ENCODE data around the gene LGALS7. TPM values are rescaled to one million over a fixed set of nuclear protein-coding genes. Genes with fewer than 3 reads are reported as not detected.
"Not testable (repeated sequence)": the region's sequence is repeated elsewhere in the genome, so short reads cannot be mapped to it uniquely, and the experiment has no call there.

The LGALS7 gene
- total RNA-seq, 6 experiments from 2014 or later: not detected

- DNase-seq: no peak
- peaks cover 2% of the 10 kb centered on the region; the same call in 1 of the 2 replicates for H3K27me3 Mint-ChIP-seq (ENCODE audit: insufficient read depth)
- no peak for TF ChIP-seq CTCF (IDR thresholded peaks at IDR 0.05)
- no peak overlapping the region for H3K4me3 Mint-ChIP-seq
- peaks cover 8% of the 10 kb centered on the region for H3K4me1 Mint-ChIP-seq (ENCODE audit: low read depth)
- no peaks in the 10 kb centered on the region for H3K9me3 Mint-ChIP-seq
- no peaks in the 10 kb centered on the region for H3K36me3 Mint-ChIP-seq (ENCODE audit: low read depth)
- H3K27ac Mint-ChIP-seq: no peak overlapping the region
Observed at GRCh38 chr19:38793671-38794070, 20.4 kb upstream of the LGALS7 start.

- Mint-ChIP-seq H3K36me3 (ENCODE audit: low read depth) (no peaks in the 10 kb centered on the region), H3K27me3 (ENCODE audit: insufficient read depth) (peaks cover 2% of the 10 kb centered on the region; the same call in 1 of the 2 replicates), H3K9me3 (no peaks in the 10 kb centered on the region), H3K4me1 (ENCODE audit: low read depth) (peaks cover 8% of the 10 kb centered on the region), H3K27ac (peak overlapping the region; percentile 4; the same call in 1 of the 2 replicates), H3K4me3 (peak overlapping the region; percentile 18; the same call in 1 of the 2 replicates)
- peak; percentile 9 for DNase-seq
- TF ChIP-seq CTCF (IDR thresholded peaks at IDR 0.05): no peak
Observed at GRCh38 chr19:38793177-38793576, 19.9 kb upstream of the LGALS7 start.

GRCh38 chr19:38792250-38793111 is 19.2 kb upstream of the LGALS7 start:
- peak overlapping the region; percentile 18; the same call in 1 of the 2 replicates for H3K4me3 Mint-ChIP-seq
- DNase-seq: no peak
- H3K36me3 Mint-ChIP-seq (ENCODE audit: low read depth): no peaks in the 10 kb centered on the region
- H3K27ac Mint-ChIP-seq: no peak overlapping the region
- peak; percentile 43 for TF ChIP-seq CTCF (IDR thresholded peaks at IDR 0.05)
- peaks cover 3% of the 10 kb centered on the region; the same call in 1 of the 2 replicates for H3K27me3 Mint-ChIP-seq (ENCODE audit: insufficient read depth)
- no peaks in the 10 kb centered on the region for H3K9me3 Mint-ChIP-seq
- peaks cover 8% of the 10 kb centered on the region for H3K4me1 Mint-ChIP-seq (ENCODE audit: low read depth)

GRCh38 chr19:38791451-38792064 is 18.2 kb upstream of the LGALS7 start:
- not testable (repeated sequence) for H3K27ac Mint-ChIP-seq; H3K27me3 Mint-ChIP-seq (ENCODE audit: insufficient read depth); H3K4me1 Mint-ChIP-seq (ENCODE audit: low read depth); H3K4me3 Mint-ChIP-seq; H3K9me3 Mint-ChIP-seq; H3K36me3 Mint-ChIP-seq (ENCODE audit: low read depth); DNase-seq

GRCh38 chr19:38790507-38791403 is 17.4 kb upstream of the LGALS7 start:
- H3K27me3 Mint-ChIP-seq (ENCODE audit: insufficient read depth); H3K36me3 Mint-ChIP-seq (ENCODE audit: low read depth); H3K9me3 Mint-ChIP-seq; H3K4me1 Mint-ChIP-seq (ENCODE audit: low read depth); DNase-seq; H3K27ac Mint-ChIP-seq; H3K4me3 Mint-ChIP-seq: not testable (repeated sequence)

- H3K36me3 Mint-ChIP-seq (ENCODE audit: low read depth): no peaks in the 10 kb centered on the region
- no peak within 1 kb of the TSS for H3K27ac Mint-ChIP-seq
Observed at GRCh38 chr19:38788478-38789243, 15.3 kb upstream of the LGALS7 start, which contains the start of gene LGALS7B. LGALS7B (plus strand) TSS chr19:38789200; CDS start chr19:38789227, 27 bp downstream.

More at GRCh38 chr19:38788478-38789243, 15.3 kb upstream of the LGALS7 start, which contains the start of gene LGALS7B:
- TF ChIP-seq CTCF (IDR thresholded peaks at IDR 0.05): no peak
- H3K9me3 Mint-ChIP-seq: no peaks in the 10 kb centered on the region
- no peak for DNase-seq
- no peak within 1 kb of the TSS for H3K4me3 Mint-ChIP-seq
- H3K27me3 Mint-ChIP-seq (ENCODE audit: insufficient read depth): peaks cover 2% of the 10 kb centered on the region
- peaks cover 8% of the 10 kb centered on the region for H3K4me1 Mint-ChIP-seq (ENCODE audit: low read depth)

Measured in HFFc6 (cell line).